B cell (primary cell): ENCODE data around the gene ATXN7L3. TPM values are rescaled to one million over a fixed set of nuclear protein-coding genes. Genes with fewer than 3 reads are reported as not detected.

Experiments
- ATAC-seq: fragments of 200-7000 bp; cut with Tn5 transposase; one replicate; pipeline ENCODE4 v1.10.0; 2021; ENCODE audit warnings: low read depth, mild to moderate bottlenecking, moderate number of reproducible peaks, moderate library complexity
- CTCF ChIA-PET: fragments of 350-600 bp; sonication (Branson Sonifier 250); formaldehyde crosslinking; loops from one replicate; lab custom pipeline; 2021; ENCODE audit warnings: antibody characterized with exemption, inconsistent platforms; lab: Charles Lee
- POLR2A ChIA-PET: fragments of 350-600 bp; sonication (Branson Sonifier 250); formaldehyde crosslinking; loops from one replicate; lab custom pipeline; 2021; ENCODE audit warnings: antibody characterized with exemption; lab: Charles Lee
- DNase-seq: peaks from one replicate; pipeline ENCODE4 v3.0.0; 2013
- H2AFZ ChIP-seq: 2 replicates; pipeline ENCODE4 v1.6.1; 2012; ENCODE audit warnings: mild to moderate bottlenecking, low read depth, low read length; ENCODE audit not compliant: insufficient read depth, poor library complexity, severe bottlenecking
- H3K27ac ChIP-seq, 2 donors: 1 replicate in 1 of 2; 2 replicates in 1 of 2; pipeline ENCODE4 v1.5.1; 2012 to 2013; ENCODE audit warnings: low read length in 2 of 2, mild to moderate bottlenecking in 2 of 2, moderate library complexity in 1 of 2
- H3K27me3 ChIP-seq, 4 experiments: fragments of 200-600 bp in 1 of 4; sonication (generic) in 1 of 4; replicated peaks in 1 of 4; 1 replicate in 2 of 4; 2 replicates in 2 of 4; pipeline versions ENCODE4 v1.6.1 to v1.7.0; 2013 to 2016; ENCODE audit warnings: low read length in 3 of 4, mild to moderate bottlenecking in 2 of 4, mixed read lengths in 1 of 4, moderate library complexity in 1 of 4; ENCODE audit not compliant: insufficient read depth in 4 of 4, control insufficient read depth in 3 of 4; ENCODE audit errors: control extremely low read depth in 1 of 4
- H3K36me3 ChIP-seq, 2 experiments: replicated peaks in 1 of 2; 1 replicate in 1 of 2; 2 replicates in 1 of 2; pipeline versions ENCODE4 v1.6.1 to v1.7.1; 2013; ENCODE audit warnings: low read length in 1 of 2; ENCODE audit not compliant: insufficient read depth in 2 of 2, control insufficient read depth in 1 of 2; ENCODE audit errors: control extremely low read depth in 1 of 2, extremely low read depth in 1 of 2
- H3K4me1 ChIP-seq, 2 donors: fragments of 200-600 bp in 1 of 2; sonication (generic) in 1 of 2; 1 replicate in 1 of 2; 2 replicates in 1 of 2; pipeline versions ENCODE4 v1.5.1 to v1.6.1; 2013 to 2017; ENCODE audit warnings: low read length in 2 of 2; ENCODE audit not compliant: control insufficient read depth in 2 of 2, insufficient read depth in 2 of 2
- H3K4me2 ChIP-seq: replicated peaks from 2 replicates; pipeline ENCODE3; 2012; ENCODE audit warnings: mild to moderate bottlenecking, low read depth, low read length; ENCODE audit not compliant: poor library complexity, severe bottlenecking
- H3K4me3 ChIP-seq, 5 experiments: fragments of 200-600 bp in 1 of 5; sonication (generic) in 1 of 5; 1 replicate in 3 of 5; 2 replicates in 2 of 5; pipeline versions ENCODE4 v1.5.1 to v1.7.0; 2011 to 2016; ENCODE audit warnings: low read length in 4 of 5, mild to moderate bottlenecking in 4 of 5, low read depth in 2 of 5, control low read depth in 1 of 5, moderate library complexity in 1 of 5; ENCODE audit not compliant: insufficient read depth in 1 of 5; ENCODE audit errors: control extremely low read depth in 1 of 5, extremely low read depth in 1 of 5
- H3K79me2 ChIP-seq: fragments of 200-600 bp; sonication (generic); one replicate; pipeline ENCODE4 v1.6.0; 2016; ENCODE audit warnings: low read length; ENCODE audit not compliant: control insufficient read depth, insufficient read depth
- H3K9ac ChIP-seq: fragments of 200-600 bp; sonication (generic); 2 replicates; pipeline ENCODE4 v1.6.1; 2017; ENCODE audit warnings: mild to moderate bottlenecking, low read length, moderate library complexity
- H3K9me3 ChIP-seq, 3 donors: one replicate each; pipeline versions ENCODE4 v1.6.1 to v1.7.1; 2013; ENCODE audit warnings: low read length in 2 of 3; ENCODE audit not compliant: control insufficient read depth in 2 of 3, insufficient read depth in 1 of 3; ENCODE audit errors: control extremely low read depth in 1 of 3
- H4K20me1 ChIP-seq: 2 replicates; pipeline ENCODE4 v1.6.0; 2012; ENCODE audit warnings: mild to moderate bottlenecking, low read length; ENCODE audit not compliant: insufficient read depth, control insufficient read depth, poor library complexity, severe bottlenecking
- H3K27ac Mint-ChIP-seq: one replicate; pipeline ENCODE4 v1.8.0; 2021; ENCODE audit warnings: mixed read lengths
- H3K27me3 Mint-ChIP-seq: one replicate; pipeline ENCODE4 v1.8.0; 2021; ENCODE audit warnings: mixed read lengths
- H3K4me1 Mint-ChIP-seq: one replicate; pipeline ENCODE4 v1.8.0; 2021; ENCODE audit warnings: mixed read lengths
- H3K4me3 Mint-ChIP-seq: one replicate; pipeline ENCODE4 v1.8.0; 2021; ENCODE audit warnings: mixed read lengths
- H3K9me3 Mint-ChIP-seq: one replicate; pipeline ENCODE4 v1.8.0; 2022; ENCODE audit warnings: mixed read lengths; ENCODE audit not compliant: insufficient read depth
- CTCF ChIP-seq: fragments of 200-600 bp; IDR thresholded peaks from one replicate; pipeline ENCODE4 v1.8.0; 2022; ENCODE audit warnings: antibody characterized with exemption, mild to moderate bottlenecking
- EZH2 ChIP-seq: IDR thresholded peaks from 2 replicates; pipeline ENCODE4 v1.6.1; 2012; ENCODE audit warnings: borderline replicate concordance, low read depth, mild to moderate bottlenecking, moderate library complexity, low read length; ENCODE audit not compliant: insufficient read depth, poor library complexity, severe bottlenecking
- WGBS: methylation state at CpG from one replicate; pipeline ENCODE4 v1.1.5; 2013; ENCODE audit warnings: missing lambda C conversion rate; ENCODE audit not compliant: insufficient coverage; 5-methylcytosine and 5-hydroxymethylcytosine counted together
- intact Hi-C: fragments of 100-400 bp; cut with micrococcal nuclease; formaldehyde crosslinking; loops from one replicate; pipeline ENCODE4 v1.10.0; 2022
- polyA plus RNA-seq: library from polyadenylated mRNA; depleted of rRNA; stranded (reverse); fragments of >200 nt; gene quantifications from 2 replicates; pipeline ENCODE4 v1.2.3, GENCODE V29; 2012
- total RNA-seq, 2 donors: library from RNA; stranded (reverse); fragments of 120-200 nt in 1 of 2; gene quantifications; 1 replicate in 1 of 2; 2 replicates in 1 of 2; pipeline versions ENCODE4 v1.2.3 to v1.2.4, GENCODE V29; 2013 to 2022

ATXN7L3 gene
- total and polyA plus RNA-seq, 2 donors (not counting 1 experiment from before 2014, with no cell fraction given), result 63.6 to 107 TPM

- DNase-seq (no peak), ATAC-seq (no peak)
- no peaks in the 10 kb centered on the region for H4K20me1 ChIP-seq
- H2AFZ ChIP-seq, result no peak within 1 kb of the TSS
- H3K27me3 ChIP-seq, result no peaks in the 10 kb centered on the region
- no peak within 1 kb of the TSS for H3K27ac Mint-ChIP-seq
- no peak within 1 kb of the TSS for H3K4me3 Mint-ChIP-seq
- no peak within 1 kb of the TSS for H3K4me2 ChIP-seq
- POLR2A ChIA-PET, result interaction anchor here (0.5 to 0.6 kb wide), 2 partner anchors 27 kb away, joined by 3 read pairs; no protein-coding TSS in a partner anchor
- no peaks in the 10 kb centered on the region for H3K9me3 ChIP-seq
- H3K4me3 ChIP-seq, result no peak within 1 kb of the TSS
- H3K9me3 Mint-ChIP-seq, result no peaks in the 10 kb centered on the region
- TF ChIP-seq CTCF (no peak), EZH2 (no peak)
- peaks cover 0 to 13% of the 10 kb centered on the region in 2 donors for H3K4me1 ChIP-seq
- no peaks in the 10 kb centered on the region for H3K27me3 Mint-ChIP-seq
- intact Hi-C loops, result no loop called here
- peaks cover 0 to 2% of the 10 kb centered on the region in 2 experiments for H3K36me3 ChIP-seq
- 64% methylated on average over 18 of the region's 21 CpGs for WGBS
- CTCF ChIA-PET, result interaction anchor here (1.0 kb wide), 1 partner anchor 147 kb away, joined by 3 read pairs; no protein-coding TSS in a partner anchor
- H3K27ac ChIP-seq, result no peak within 1 kb of the TSS
- H3K79me2 ChIP-seq, result no peaks in the 10 kb centered on the region
- H3K9ac ChIP-seq, result no peak within 1 kb of the TSS
- peaks cover 9% of the 10 kb centered on the region for H3K4me1 Mint-ChIP-seq
Measured at GRCh38 chr17:44170499-44171201, 29.0 kb downstream of the ATXN7L3 start, which contains the start of gene ASB16. Gene ASB16 (plus strand): TSS chr17:44170704. CDS start chr17:44170790, 86 bp downstream.

GRCh38 chr17:44170135-44170498 lies 29.6 kb downstream of the ATXN7L3 start:
- Mint-ChIP-seq H3K9me3 (no peaks in the 10 kb centered on the region), H3K4me1 (peaks cover 9% of the 10 kb centered on the region), H3K4me3 (no peak overlapping the region), H3K27ac (no peak overlapping the region), H3K27me3 (no peaks in the 10 kb centered on the region)
- H3K27me3 ChIP-seq, result no peaks in the 10 kb centered on the region
- H3K27ac ChIP-seq, result no peak overlapping the region
- ChIA-PET CTCF (interaction anchor here (1.0 to 2.5 kb wide), 2 partner anchors 148 to 227 kb away, joined by 3 to 34 read pairs; no protein-coding TSS in a partner anchor), POLR2A (no interaction called here)
- H3K4me1 ChIP-seq, result peaks cover 0 to 13% of the 10 kb centered on the region in 2 donors
- H3K4me3 ChIP-seq, result no peak overlapping the region
- peaks cover 0 to 2% of the 10 kb centered on the region in 2 experiments for H3K36me3 ChIP-seq
- H4K20me1 ChIP-seq, result no peaks in the 10 kb centered on the region
- no peak overlapping the region for H2AFZ ChIP-seq
- ATAC-seq, result no peak
- no peaks in the 10 kb centered on the region for H3K9me3 ChIP-seq
- no peak overlapping the region for H3K9ac ChIP-seq
- no peak for DNase-seq
- 90% methylated on average over 3 of the region's 5 CpGs for WGBS
- intact Hi-C loops, result no loop called here
- TF ChIP-seq CTCF, result no peak
- TF ChIP-seq EZH2, result no peak
- H3K4me2 ChIP-seq, result no peak overlapping the region
- no peaks in the 10 kb centered on the region for H3K79me2 ChIP-seq
